ENCODE data around the gene CBFA2T2.
"Not testable (repeated sequence)": the region's sequence is repeated elsewhere in the genome, so short reads cannot be mapped to it uniquely, and the experiment has no call there.

Gene CBFA2T2

GRCh38 chr20:33508015-33508414, 18.1 kb downstream of the CBFA2T2 start:
- DNase-seq, result not testable (repeated sequence)

GRCh38 chr20:33509057-33509456, 19.2 kb downstream of the CBFA2T2 start:
- not testable (repeated sequence) for DNase-seq

- DNase-seq, result not testable (repeated sequence)
These were observed 22.0 kb downstream of the CBFA2T2 start for GRCh38 chr20:33511876-33512275.

GRCh38 chr20:33515569-33516216, 25.8 kb downstream of the CBFA2T2 start:
- DNase-seq, result no peak

- DNase-seq, result no peak
These were observed 27.0 kb downstream of the CBFA2T2 start for GRCh38 chr20:33516882-33517281.

GRCh38 chr20:33518071-33518470, 28.2 kb downstream of the CBFA2T2 start:
- DNase-seq, result no peak

- DNase-seq, result no peak
These were observed 31.6 kb downstream of the CBFA2T2 start for GRCh38 chr20:33521461-33521860.

- no peak for DNase-seq
These were observed 32.4 kb downstream of the CBFA2T2 start for GRCh38 chr20:33522256-33522820.

GRCh38 chr20:33524261-33524660, 34.4 kb downstream of the CBFA2T2 start:
- no peak for DNase-seq

GRCh38 chr20:33526769-33527168, 36.9 kb downstream of the CBFA2T2 start:
- no peak for DNase-seq

GRCh38 chr20:33531047-33531877, 41.4 kb downstream of the CBFA2T2 start:
- DNase-seq, result no peak

GRCh38 chr20:33531885-33532284, 42.0 kb downstream of the CBFA2T2 start:
- DNase-seq, result no peak

- no peak for DNase-seq
These were observed 43.0 kb downstream of the CBFA2T2 start for GRCh38 chr20:33532753-33533459.

- DNase-seq, result not testable (repeated sequence)
These were observed 45.8 kb downstream of the CBFA2T2 start for GRCh38 chr20:33535717-33536116.

- no peak for DNase-seq
These were observed 47.7 kb downstream of the CBFA2T2 start for GRCh38 chr20:33537608-33538007.

GRCh38 chr20:33539129-33539528, 49.2 kb downstream of the CBFA2T2 start:
- no peak for DNase-seq

GRCh38 chr20:33540427-33540826, 50.5 kb downstream of the CBFA2T2 start:
- no peak for DNase-seq

GRCh38 chr20:33541074-33541473, 51.2 kb downstream of the CBFA2T2 start:
- no peak for DNase-seq

- no peak for DNase-seq
These were observed 51.9 kb downstream of the CBFA2T2 start for GRCh38 chr20:33541797-33542196.

GRCh38 chr20:33545763-33546162, 55.9 kb downstream of the CBFA2T2 start:
- DNase-seq, result no peak

- peak; percentile 42 for DNase-seq
These were observed 59.5 kb downstream of the CBFA2T2 start for GRCh38 chr20:33549229-33549999.

GRCh38 chr20:33551778-33552177, 61.9 kb downstream of the CBFA2T2 start:
- no peak for DNase-seq

GRCh38 chr20:33552519-33552918, 62.6 kb downstream of the CBFA2T2 start:
- no peak for DNase-seq

All from hematopoietic multipotent progenitor cell treated with erythropoietin and hydrocortisone succinate and interleukin-3 and kit ligand, for 6 days (in vitro differentiated cells).